C4-2B (cell line): ENCODE data around the gene STEAP3.

Source experiments
- CTCF ChIP-seq: fragments of 450-650 bp; conservative IDR thresholded peaks from 2 replicates; pipeline ENCODE4 v1.5.1; 2017; ENCODE audit warnings: mild to moderate bottlenecking
- ZFX ChIP-seq: fragments of 450-650 bp; IDR thresholded peaks from 2 replicates; pipeline ENCODE4 v1.6.1; 2017

DNA sequence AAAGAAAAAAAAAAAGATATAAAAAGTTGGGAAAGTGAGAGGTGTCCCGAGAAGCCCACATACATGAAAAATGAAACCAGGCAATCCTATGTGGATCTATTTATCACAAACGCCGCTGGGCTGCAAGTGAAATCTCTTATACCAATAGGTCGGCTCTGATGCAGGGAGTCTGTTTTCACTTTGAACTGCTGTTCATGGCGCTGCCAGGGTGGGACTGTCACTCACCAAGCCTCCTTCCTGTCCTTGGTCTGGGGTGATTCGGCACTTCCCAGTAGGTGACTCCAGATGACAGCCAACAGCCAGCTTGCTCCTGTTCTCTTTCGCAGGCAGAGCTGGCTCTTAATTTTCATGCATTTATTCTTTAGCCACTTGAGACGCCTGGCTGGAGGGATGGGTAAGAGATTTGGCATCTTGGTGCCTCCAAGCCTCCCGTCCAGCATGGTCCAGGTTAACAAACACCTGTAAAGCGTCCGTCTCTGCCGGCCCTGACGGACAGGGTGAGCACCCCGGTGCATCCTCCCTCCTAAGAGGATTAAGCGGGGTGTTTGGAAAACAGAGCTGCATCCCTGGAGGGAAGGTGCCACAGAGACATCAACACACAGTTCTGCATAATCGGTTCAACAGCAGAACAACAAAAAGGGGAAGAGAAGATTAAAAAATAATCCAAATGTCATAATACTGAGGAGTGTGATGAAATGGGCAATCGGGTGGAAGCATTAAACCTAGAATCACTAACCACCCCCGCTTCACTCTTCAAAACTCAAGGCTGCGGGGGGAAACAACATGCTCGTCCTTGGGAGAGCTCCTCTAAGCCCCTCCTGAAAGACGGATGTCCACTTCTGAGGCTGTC, 58.7 kb downstream of the STEAP3 start:
- TF ChIP-seq CTCF (no peak), ZFX (no peak)
